HepG2 (cell line): ENCODE data around the gene MID2. TPM values are rescaled to one million over a fixed set of nuclear protein-coding genes. Genes with fewer than 3 reads are reported as not detected.

Source experiments
- ATAC-seq: fragments of 200-7000 bp; cut with Tn5 transposase; 3 replicates; pipeline ENCODE4 v1.9.1; 2020; ENCODE audit warnings: mild to moderate bottlenecking, moderate library complexity
- BruUV-seq: library from RNA; stranded (reverse); fragments of 400-500 nt; replicated peaks from 2 replicates; lab custom pipeline; 2021; lab: Mats Ljungman, UMichigan
- CTCF ChIA-PET: fragments of 300-600 bp; formaldehyde crosslinking; extraction: SDS; loops from one replicate; lab custom pipeline; 2021; ENCODE audit warnings: low total read pairs, inconsistent platforms, low intra/inter-chr PET ratio; lab: Yijun Ruan, JAX
- POLR2A ChIA-PET: fragments of 350-600 bp; sonication (Branson Sonifier 250); formaldehyde crosslinking; loops from one replicate; lab custom pipeline; 2020; ENCODE audit warnings: antibody characterized with exemption, inconsistent platforms; lab: Yijun Ruan, JAX
- DNase-seq: peaks from one replicate; pipeline ENCODE4 v3.0.0-alpha.2; 2015; ENCODE audit warnings: low spot score
- FAIRE-seq: peaks from 3 replicates; lab custom pipeline; 2011; peaks lifted over from hg19 to GRCh38; lab: Jason Lieb, UNC
- H2AFZ ChIP-seq: one replicate; pipeline ENCODE4 v1.6.1; 2011; ENCODE audit warnings: low read length, inconsistent platforms
- H3K27ac ChIP-seq: fragments of 300-600 bp; 3 replicates; pipeline ENCODE4 v1.8.0; 2011; ENCODE audit warnings: mixed run types, mild to moderate bottlenecking, mixed read lengths, low read length, inconsistent platforms; ENCODE audit not compliant: insufficient read depth; ENCODE audit errors: extremely low read length
- H3K27me3 ChIP-seq, 2 experiments: fragments of 200-600 bp in 1 of 2; 2 replicates in 1 of 2; 3 replicates in 1 of 2; pipeline versions ENCODE4 v1.6.0 to v1.8.0; 2011; ENCODE audit warnings: low read length in 2 of 2, mild to moderate bottlenecking in 2 of 2, moderate library complexity in 2 of 2, inconsistent platforms in 1 of 2; ENCODE audit not compliant: insufficient read depth in 2 of 2, control insufficient read depth in 1 of 2
- H3K36me3 ChIP-seq, 2 experiments: fragments of 200-600 bp in 1 of 2; replicated peaks in 1 of 2; 2 replicates in 1 of 2; 3 replicates in 1 of 2; pipeline versions ENCODE4 v1.5.1 to v1.8.0; 2011; ENCODE audit warnings: low read length in 2 of 2, inconsistent platforms in 1 of 2; ENCODE audit not compliant: insufficient read depth in 2 of 2, control insufficient read depth in 1 of 2
- H3K4me1 ChIP-seq: 2 replicates; pipeline ENCODE4 v1.5.1; 2012; ENCODE audit warnings: low read length, inconsistent platforms; ENCODE audit not compliant: insufficient read depth
- H3K4me2 ChIP-seq: 2 replicates; pipeline ENCODE4 v1.6.0; 2011; ENCODE audit warnings: low read depth, low read length, inconsistent platforms
- H3K4me3 ChIP-seq, 3 experiments: fragments of 200-600 bp in 1 of 3; sonication (generic), shearing (Covaris generic) in 1 of 3; replicated peaks in 1 of 3; 2 replicates each; pipeline ENCODE4 v1.5.1; 2011 to 2016; ENCODE audit warnings: low read length in 3 of 3, inconsistent platforms in 2 of 3, low read depth in 2 of 3, mild to moderate bottlenecking in 2 of 3, control low read depth in 1 of 3, mixed read lengths in 1 of 3; ENCODE audit not compliant: insufficient read depth in 1 of 3
- H3K79me2 ChIP-seq: one replicate; pipeline ENCODE4 v1.6.1; 2011; ENCODE audit warnings: low read length, inconsistent platforms; ENCODE audit not compliant: insufficient read depth
- H3K9ac ChIP-seq: 2 replicates; pipeline ENCODE4 v1.6.0; 2011; ENCODE audit warnings: mild to moderate bottlenecking, low read depth, low read length, inconsistent platforms; ENCODE audit not compliant: insufficient read depth
- H3K9me3 ChIP-seq: 2 replicates; pipeline ENCODE4 v1.5.1; 2012; ENCODE audit warnings: mild to moderate bottlenecking, low read length
- H4K20me1 ChIP-seq: 2 replicates; pipeline ENCODE4 v1.6.0; 2011; ENCODE audit warnings: inconsistent platforms, mild to moderate bottlenecking, low read length, moderate library complexity; ENCODE audit not compliant: insufficient read depth
- MYC ChIP-seq: sonication (generic); formaldehyde crosslinking; IDR thresholded peaks from 2 replicates; pipeline ENCODE4 v1.9.0; 2021; ENCODE audit warnings: missing genetic modification reagents, borderline replicate concordance
- PHF8 ChIP-seq: sonication (generic); formaldehyde crosslinking; IDR thresholded peaks from 2 replicates; pipeline ENCODE4 v1.5.0; 2020; ENCODE audit warnings: missing genetic modification reagents
- ZBTB3 ChIP-seq: sonication (generic); formaldehyde crosslinking; IDR thresholded peaks from 2 replicates; pipeline ENCODE4 v1.4.0; 2020; ENCODE audit warnings: low read depth, mild to moderate bottlenecking, moderate library complexity, missing genetic modification reagents, borderline replicate concordance
- WGBS: methylation state at CpG from one replicate; pipeline ENCODE4 v1.1.6; 2017; ENCODE audit warnings: low lambda C conversion rate; 5-methylcytosine and 5-hydroxymethylcytosine counted together
- in situ Hi-C: cut with HindIII; loops from 2 replicates; pipeline ENCODE4 v1.10.0; 2017; ENCODE audit warnings: low pct_unique_long_range_greater_than_20kb; ENCODE audit not compliant: extremely low pct_ligation_motif_present
- intact Hi-C: fragments of 100-400 bp; cut with micrococcal nuclease; formaldehyde crosslinking; loops from one replicate; pipeline ENCODE4 v1.10.0; 2022; ENCODE audit not compliant: unreplicated experiment
- polyA plus RNA-seq, 8 experiments: library from polyadenylated mRNA; depleted of rRNA in 3 of 8; stranded (reverse) in 7 of 8; unstranded in 1 of 8; fragments of >200 nt; fragmentation: Illumina TruSeq in 4 of 8; extraction: Trizol in 4 of 8; gene quantifications; 2 replicates each; pipeline versions ENCODE4 v1.2.1 to v1.2.3, GENCODE V29; 2011 to 2016; ENCODE audit warnings: low read depth in 4 of 8, missing spikeins in 1 of 8, mixed read lengths in 1 of 8; ENCODE audit not compliant: insufficient read depth in 1 of 8
- total RNA-seq, 5 experiments: library from RNA; depleted of rRNA; stranded (reverse); fragments of >200 nt; fragmentation: Illumina TruSeq; extraction: Trizol; gene quantifications; 2 replicates each; pipeline ENCODE4 v1.2.3, GENCODE V29; 2016; ENCODE audit warnings: low read depth in 1 of 5

Gene MID2
- total and polyA plus RNA-seq, 2 of the 13 experiments (the other 11 are each of a cell fraction or from before 2014, with no cell fraction given) = 0.05 to 0.09 TPM

GRCh38 chrX:107777536-107777832 lies 48.2 kb upstream of the MID2 start, which contains the start of gene NCBP2L:
Gene NCBP2L, plus strand, starts transcription at chrX:107777733. Its CDS starts 16,488 bp downstream, at chrX:107794221.
- intact Hi-C loops (loop anchor here (1.0 kb wide), 1 partner anchor 118 kb away; no protein-coding TSS in a partner anchor), in situ Hi-C loops (loop anchor here (5.0 kb wide), 1 partner anchor 115 kb away; no protein-coding TSS in a partner anchor)
- Histone ChIP-seq H3K4me2 (no peak within 1 kb of the TSS), H3K4me1 (0 out of 2 replicates have a peak, but pooled peaks cover 6% of the 10 kb centered on the region), H3K27ac (no peak within 1 kb of the TSS), H3K4me3 (no peak within 1 kb of the TSS), H4K20me1 (no peaks in the 10 kb centered on the region), H3K36me3 (no peaks in the 10 kb centered on the region), H3K9me3 (no peaks in the 10 kb centered on the region), H2AFZ (no peak within 1 kb of the TSS), H3K27me3 (peaks cover 6 to 29% of the 10 kb centered on the region in 2 experiments), H3K9ac (no peak within 1 kb of the TSS), H3K79me2 (no peaks in the 10 kb centered on the region)
- BruUV-seq = no TSS peak
- FAIRE-seq = no peak
- CTCF ChIA-PET = interaction anchor here (1.6 kb wide), 1 partner anchor 118 kb away, joined by 8 read pairs; no protein-coding TSS in a partner anchor
- WGBS = no CpG with 5 or more reads among the region's 6 CpGs
- no peak for TF ChIP-seq PHF8 (CRISPR knock-in tag)
- no peak for DNase-seq
- POLR2A ChIA-PET = no interaction called here
- ATAC-seq = no peak

- ChIA-PET POLR2A (no interaction called here), CTCF (no interaction called here)
- H4K20me1 ChIP-seq = no peaks in the 10 kb centered on the region
- no peak overlapping the region for H3K4me3 ChIP-seq
- WGBS = 0% methylated on average over 5 of the region's 9 CpGs
- BruUV-seq = no TSS peak
- no peak overlapping the region for H3K27ac ChIP-seq
- H3K9ac ChIP-seq = no peak overlapping the region
- H3K36me3 ChIP-seq = no peaks in the 10 kb centered on the region
- TF ChIP-seq MYC (CRISPR knock-in tag) = no peak
- TF ChIP-seq ZBTB3 (CRISPR knock-in tag) = no peak
- no peaks in the 10 kb centered on the region for H3K9me3 ChIP-seq
- H3K4me1 ChIP-seq = 0 out of 2 replicates have a peak, but pooled peaks cover 6% of the 10 kb centered on the region
- no peak overlapping the region for H3K4me2 ChIP-seq
- FAIRE-seq = no peak
- ATAC-seq = no peak
- peaks cover 2 to 11% of the 10 kb centered on the region in 2 experiments; a peak in 3 of 5 replicates for H3K27me3 ChIP-seq
- intact Hi-C loops (no loop called here), in situ Hi-C loops (no loop called here)
- DNase-seq = no peak
- H3K79me2 ChIP-seq = no peaks in the 10 kb centered on the region
- H2AFZ ChIP-seq = no peak overlapping the region
Observed at GRCh38 chrX:107780525-107780924, 45.1 kb upstream of the MID2 start.
